HuH-7 (cell line): Measurements from ENCODE around the gene TYW5.

Source experiments
- DNase-seq: peaks from one replicate; pipeline ENCODE4 v3.0.0; 2011; ENCODE audit warnings: low spot score

Gene TYW5

DNA sequence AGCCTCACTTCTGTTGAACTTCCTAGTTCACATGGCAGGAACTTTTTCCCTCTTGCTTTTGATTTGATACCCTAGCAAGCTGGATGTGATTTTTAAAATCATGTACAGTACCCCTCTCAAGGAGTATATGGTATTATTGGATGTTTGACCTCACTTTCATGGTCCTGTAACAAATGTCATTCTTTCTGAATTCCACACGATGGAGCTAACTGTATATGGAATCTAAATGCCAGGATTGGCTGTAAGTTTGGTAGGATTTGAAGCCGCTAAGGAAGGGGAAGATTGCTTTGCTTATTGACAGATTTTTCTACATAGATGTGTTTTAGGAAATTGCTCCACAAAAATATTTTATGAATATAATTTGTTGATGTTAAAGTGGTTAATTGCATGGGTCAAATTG lies 18.4 kb upstream of the TYW5 start:
- DNase-seq = no peak

GRCh38 chr2:199972088-199972626 lies 16.9 kb upstream of the TYW5 start:
- no peak for DNase-seq

DNA sequence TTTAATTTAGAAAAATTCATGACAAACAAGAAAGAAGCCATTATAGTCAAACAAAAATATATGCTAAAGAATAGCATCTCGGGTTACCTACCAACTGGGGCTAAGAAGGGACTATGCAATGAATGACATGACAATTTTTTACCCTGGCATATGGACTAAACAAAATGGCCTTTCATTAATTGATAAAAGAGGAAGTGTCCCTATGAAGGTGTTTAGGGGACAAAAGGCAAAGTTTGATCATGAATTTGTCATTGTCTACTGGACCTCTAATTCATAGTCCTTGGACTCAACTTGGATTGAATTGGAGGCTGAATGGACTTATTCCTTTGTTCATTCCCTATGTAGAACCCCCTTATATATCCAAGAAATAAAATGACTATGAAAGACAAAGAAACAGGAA lies 12.8 kb upstream of the TYW5 start:
- no peak for DNase-seq

- no peak for DNase-seq
These were observed 11.7 kb upstream of the TYW5 start for GRCh38 chr2:199966976-199967375.

GRCh38 chr2:199966405-199966804 lies 11.1 kb upstream of the TYW5 start:
- DNase-seq = no peak

- DNase-seq = no peak
These were observed 6.9 kb upstream of the TYW5 start for GRCh38 chr2:199962203-199962602.

GRCh38 chr2:199958014-199958413 lies 2.7 kb upstream of the TYW5 start:
- DNase-seq = no peak

GRCh38 chr2:199956062-199956380 lies 730 bp upstream of the TYW5 start:
- no peak for DNase-seq

DNA sequence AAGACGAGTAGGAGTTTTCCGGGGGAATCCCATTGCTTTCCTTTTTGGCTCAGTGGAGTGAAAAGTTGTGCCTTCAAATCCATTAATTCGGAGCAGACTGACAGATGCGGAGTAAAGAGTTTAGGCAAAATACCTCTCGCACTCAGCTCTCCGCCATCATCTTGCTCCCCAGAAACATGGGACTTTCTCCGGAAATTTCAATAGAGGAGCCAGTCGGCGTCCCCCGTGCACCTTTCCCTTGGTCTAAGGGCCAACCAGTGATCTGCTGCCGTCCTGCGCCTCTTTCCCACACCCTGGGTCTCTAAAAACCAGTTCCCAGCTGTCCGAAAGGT lies 318 bp downstream of the TYW5 start:
- no peak for DNase-seq

DNA sequence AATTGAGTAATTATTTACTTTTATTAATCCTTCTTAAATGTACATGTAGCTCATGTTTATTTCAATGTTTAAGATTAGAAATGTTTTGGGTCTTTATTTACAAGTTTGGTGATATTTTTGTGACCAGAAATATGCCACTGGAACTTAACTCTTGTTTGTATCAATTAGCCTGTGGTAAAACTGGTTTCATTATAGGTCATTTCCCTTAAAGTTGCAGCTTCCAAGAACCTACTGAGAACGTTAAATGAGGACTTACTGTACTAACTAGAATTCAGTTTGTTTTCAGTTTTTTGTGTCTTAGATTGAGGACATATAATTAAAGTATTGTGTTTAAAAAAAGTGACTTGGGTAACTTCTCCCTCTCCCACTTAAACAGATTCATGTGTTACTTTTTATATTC lies 4.3 kb downstream of the TYW5 start:
- no peak for DNase-seq

DNA sequence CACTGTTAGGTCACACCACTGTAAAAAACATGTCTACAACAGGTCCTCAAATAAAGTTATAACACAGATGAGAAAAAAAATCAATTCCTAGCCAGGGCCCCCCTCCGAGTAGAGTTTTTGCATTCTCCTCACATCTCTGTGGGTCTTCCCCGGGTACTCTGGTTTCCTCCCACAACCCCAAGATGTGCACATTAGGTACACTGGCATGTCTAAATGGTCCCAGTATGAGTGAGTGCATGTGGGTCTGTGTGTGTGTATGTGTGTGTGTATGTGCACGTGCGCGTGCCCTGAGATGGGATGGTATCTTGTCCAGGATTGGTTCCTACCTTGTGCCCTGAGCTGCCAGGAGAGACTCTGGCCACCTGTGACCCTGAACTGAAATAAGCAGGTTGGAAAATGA lies 4.9 kb downstream of the TYW5 start:
- no peak for DNase-seq

DNA sequence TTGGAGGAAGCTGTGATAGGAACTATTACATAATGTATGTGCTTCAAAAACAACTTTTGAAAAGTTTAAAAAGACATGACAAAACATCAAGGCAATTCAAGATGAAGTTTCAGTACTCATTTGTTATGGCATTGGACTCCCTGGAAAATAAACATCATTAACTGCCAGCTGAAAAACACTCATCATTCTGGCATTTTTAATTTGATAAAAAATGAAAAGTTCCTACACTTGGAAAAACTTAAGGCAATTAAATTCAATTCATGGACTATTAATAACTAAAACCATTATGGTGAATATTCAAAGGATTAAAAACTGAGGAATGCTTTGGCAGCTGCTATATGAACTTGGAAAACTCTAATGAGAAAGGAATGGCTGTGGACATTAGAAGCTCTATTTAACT lies 8.5 kb downstream of the TYW5 start:
- no peak for DNase-seq

- DNase-seq = no peak
These were observed 9.1 kb downstream of the TYW5 start for GRCh38 chr2:199946196-199946595.

DNA sequence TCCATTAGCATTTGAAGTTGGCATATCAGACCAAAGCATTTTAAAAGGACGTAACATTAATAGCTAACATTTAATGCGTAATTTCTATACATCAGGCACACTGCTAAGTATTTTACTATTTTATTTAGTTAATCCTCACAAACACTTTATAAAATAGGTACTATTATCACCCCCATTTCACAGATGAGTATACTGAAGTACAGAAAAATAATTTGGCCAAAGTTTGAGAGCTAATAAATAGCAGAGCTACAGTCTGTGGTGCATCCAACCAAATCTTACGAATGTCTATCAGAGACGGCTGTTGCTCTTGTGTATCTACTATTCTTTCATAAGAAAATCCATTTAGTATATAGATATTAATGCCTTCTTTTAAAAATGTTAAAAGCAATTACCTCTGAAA lies 11.9 kb downstream of the TYW5 start:
- no peak for DNase-seq

DNA sequence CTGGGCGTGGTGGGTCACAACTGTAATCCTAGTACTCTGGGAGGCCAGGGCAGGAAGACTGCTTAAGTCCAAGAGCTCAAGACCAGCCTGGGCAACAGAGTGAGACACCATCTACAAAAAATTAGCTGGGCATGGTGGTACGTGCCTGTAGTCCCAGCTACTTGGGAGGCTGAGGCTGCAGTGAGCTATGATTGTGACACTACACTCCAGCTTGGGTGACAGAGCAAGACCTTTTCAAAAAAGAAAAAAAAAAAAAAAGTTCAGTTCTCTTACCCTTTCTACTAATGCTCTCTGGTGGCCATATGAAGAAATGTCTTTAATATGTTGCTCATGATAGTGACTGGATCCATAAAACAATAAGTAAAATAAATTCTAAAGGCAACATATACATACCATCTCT lies 14.9 kb downstream of the TYW5 start:
- no peak for DNase-seq

- DNase-seq = no peak
These were observed 18.7 kb downstream of the TYW5 start for GRCh38 chr2:199936554-199936953.

GRCh38 chr2:199933466-199933865 lies 21.8 kb downstream of the TYW5 start:
- DNase-seq = no peak

GRCh38 chr2:199932312-199932855 lies 22.9 kb downstream of the TYW5 start:
- DNase-seq = no peak

DNA sequence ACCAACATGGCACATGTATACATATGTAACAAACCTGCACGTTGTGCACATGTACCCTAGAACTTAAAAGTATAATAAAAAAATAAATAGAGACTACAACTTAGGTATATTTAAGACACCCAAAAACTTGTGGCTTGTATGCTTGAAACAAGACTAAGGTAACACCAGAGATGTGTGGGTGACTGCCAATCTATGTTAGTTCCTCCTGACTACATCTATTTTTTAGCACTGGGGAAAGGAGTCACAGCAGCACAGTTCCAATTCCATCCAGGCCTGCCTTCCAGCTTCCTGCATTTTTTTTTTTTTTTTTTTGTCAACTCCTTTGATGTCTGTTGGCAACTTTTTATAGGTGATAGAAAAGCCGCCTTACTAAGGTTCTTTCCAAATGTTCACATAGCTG lies 26.0 kb downstream of the TYW5 start:
- no peak for DNase-seq

- DNase-seq = no peak
These were observed 26.7 kb downstream of the TYW5 start for GRCh38 chr2:199928626-199929025.

GRCh38 chr2:199928226-199928625 lies 27.1 kb downstream of the TYW5 start:
- DNase-seq = no peak

GRCh38 chr2:199926806-199927205 lies 28.5 kb downstream of the TYW5 start:
- no peak for DNase-seq

GRCh38 chr2:199923924-199924323 lies 31.4 kb downstream of the TYW5 start:
- no peak for DNase-seq

DNA sequence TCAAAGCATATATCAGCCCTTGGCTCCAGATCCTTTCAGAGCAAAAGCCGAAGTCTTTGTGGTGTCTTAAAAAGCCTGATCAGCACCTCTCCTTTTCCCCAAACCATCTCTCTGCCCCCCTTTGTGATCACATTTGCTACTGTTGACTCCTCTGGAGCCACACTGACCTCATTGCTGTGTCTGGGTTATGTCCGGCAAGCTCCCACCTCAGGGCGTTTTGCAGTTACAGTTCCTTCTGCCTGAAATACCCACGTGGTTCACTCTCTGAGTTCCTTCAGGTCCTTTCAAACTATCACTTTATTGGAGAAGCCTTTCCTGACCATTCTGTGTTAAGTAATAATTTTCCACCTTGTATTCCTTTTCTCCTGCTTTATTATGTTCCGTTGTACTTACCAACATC lies 32.4 kb downstream of the TYW5 start:
- DNase-seq = no peak

GRCh38 chr2:199916980-199917379 lies 38.3 kb downstream of the TYW5 start:
- no peak for DNase-seq
